H9 (cell line): Measurements from ENCODE around the gene C20orf204. TPM values are rescaled to one million over a fixed set of nuclear protein-coding genes. Genes with fewer than 3 reads are reported as not detected.

ENCODE experiments used
- DNase-seq: peaks from one replicate; pipeline ENCODE4 v3.0.0-alpha.2; 2017
- H2AFZ ChIP-seq: one replicate; pipeline ENCODE4 v1.6.1; 2013; ENCODE audit warnings: mild to moderate bottlenecking, low read length, control low read depth, moderate library complexity
- H2AK5ac ChIP-seq: 2 replicates; pipeline ENCODE4 v1.6.1; 2013; ENCODE audit warnings: low read length, control low read depth, mixed read lengths; ENCODE audit not compliant: insufficient read length
- H2BK120ac ChIP-seq: one replicate; pipeline ENCODE4 v1.6.1; 2013; ENCODE audit warnings: low read depth, mild to moderate bottlenecking, low read length, control low read depth, inconsistent platforms; ENCODE audit not compliant: poor library complexity, severe bottlenecking
- H2BK12ac ChIP-seq: 2 replicates; pipeline ENCODE4 v1.6.1; 2013; ENCODE audit warnings: low read length, control low read depth, mixed read lengths, low read depth; ENCODE audit not compliant: insufficient read length
- H2BK15ac ChIP-seq: 2 replicates; pipeline ENCODE4 v1.6.1; 2013; ENCODE audit warnings: low read depth, low read length, control low read depth
- H2BK20ac ChIP-seq: one replicate; pipeline ENCODE4 v1.6.1; 2013; ENCODE audit warnings: low read depth, mild to moderate bottlenecking, low read length, control low read depth, inconsistent platforms; ENCODE audit not compliant: poor library complexity, severe bottlenecking
- H2BK5ac ChIP-seq: 2 replicates; pipeline ENCODE4 v1.6.1; 2013; ENCODE audit warnings: low read length, control low read depth, mixed read lengths; ENCODE audit not compliant: insufficient read length
- H3K14ac ChIP-seq: 2 replicates; pipeline ENCODE4 v1.6.1; 2013; ENCODE audit warnings: low read length, control low read depth; ENCODE audit not compliant: insufficient read depth
- H3K18ac ChIP-seq: 2 replicates; pipeline ENCODE4 v1.6.1; 2013; ENCODE audit warnings: low read depth, mild to moderate bottlenecking, mixed read lengths, low read length, control low read depth; ENCODE audit not compliant: insufficient read length
- H3K23ac ChIP-seq: 2 replicates; pipeline ENCODE4 v1.6.1; 2013; ENCODE audit warnings: low read length, control low read depth, mixed read lengths, low read depth; ENCODE audit not compliant: insufficient read length
- H3K23me2 ChIP-seq: 2 replicates; pipeline ENCODE4 v1.6.1; 2013; ENCODE audit warnings: low read depth, mild to moderate bottlenecking, mixed read lengths, low read length, control low read depth; ENCODE audit not compliant: insufficient read length, poor library complexity, severe bottlenecking
- H3K27ac ChIP-seq: 2 replicates; pipeline ENCODE4 v1.5.1; 2013; ENCODE audit warnings: low read length, control low read depth, mixed read lengths, low read depth; ENCODE audit not compliant: insufficient read length
- H3K27me3 ChIP-seq: 2 replicates; pipeline ENCODE4 v1.6.1; 2013; ENCODE audit warnings: low read length, control low read depth, inconsistent platforms; ENCODE audit not compliant: insufficient read depth
- H3K4ac ChIP-seq: 2 replicates; pipeline ENCODE4 v1.6.1; 2013; ENCODE audit warnings: low read depth, mild to moderate bottlenecking, control low read depth, inconsistent platforms, low read length, moderate library complexity
- H3K4me1 ChIP-seq: 2 replicates; pipeline ENCODE4 v1.6.1; 2013; ENCODE audit warnings: low read length, control low read depth, inconsistent platforms; ENCODE audit not compliant: insufficient read depth
- H3K4me2 ChIP-seq: 2 replicates; pipeline ENCODE4 v1.6.1; 2013; ENCODE audit warnings: low read length, control low read depth, mixed read lengths; ENCODE audit not compliant: insufficient read length, insufficient read depth
- H3K56ac ChIP-seq: 2 replicates; pipeline ENCODE4 v1.6.1; 2013; ENCODE audit warnings: low read depth, mild to moderate bottlenecking, mixed read lengths, low read length, control low read depth; ENCODE audit not compliant: insufficient read length
- H3K79me1 ChIP-seq: 2 replicates; pipeline ENCODE4 v1.6.1; 2013; ENCODE audit warnings: low read depth, mild to moderate bottlenecking, moderate library complexity, low read length, control low read depth, inconsistent platforms; ENCODE audit not compliant: insufficient read depth, poor library complexity, severe bottlenecking
- H3K79me2 ChIP-seq: 2 replicates; pipeline ENCODE4 v1.6.1; 2013; ENCODE audit warnings: low read length, control low read depth, inconsistent platforms; ENCODE audit not compliant: insufficient read depth
- H3K9ac ChIP-seq: 2 replicates; pipeline ENCODE4 v1.6.1; 2013; ENCODE audit warnings: low read length, control low read depth, mixed read lengths; ENCODE audit not compliant: insufficient read length; ENCODE audit errors: extremely low read depth
- H3K9me3 ChIP-seq: one replicate; pipeline ENCODE4 v1.6.1; 2013; ENCODE audit warnings: low read depth, low read length, inconsistent platforms; ENCODE audit not compliant: control insufficient read depth
- H3T11ph ChIP-seq: one replicate; pipeline ENCODE4 v1.6.1; 2013; ENCODE audit warnings: mild to moderate bottlenecking, low read length, control low read depth, inconsistent platforms
- H4K20me1 ChIP-seq: one replicate; pipeline ENCODE4 v1.6.1; 2013; ENCODE audit not compliant: control insufficient read depth, insufficient read length, insufficient read depth
- H4K5ac ChIP-seq: 2 replicates; pipeline ENCODE4 v1.6.1; 2013; ENCODE audit warnings: low read depth, mild to moderate bottlenecking, mixed read lengths, low read length, control low read depth; ENCODE audit not compliant: insufficient read length
- H4K8ac ChIP-seq: replicated peaks from 2 replicates; pipeline ENCODE4 v1.6.1; 2013; ENCODE audit warnings: low read length, control low read depth, mixed read lengths, low read depth; ENCODE audit not compliant: insufficient read length
- H4K91ac ChIP-seq: 2 replicates; pipeline ENCODE4 v1.6.1; 2013; ENCODE audit warnings: low read depth, mild to moderate bottlenecking, moderate library complexity, mixed read lengths, low read length, control low read depth; ENCODE audit not compliant: insufficient read length
- H3K27ac Mint-ChIP-seq, 3 experiments: 2 replicates in 2 of 3; 3 replicates in 1 of 3; pipeline ENCODE4 v1.8.0; 2020 to 2021; ENCODE audit warnings: mixed read lengths in 3 of 3, mild to moderate bottlenecking in 1 of 3, moderate library complexity in 1 of 3
- H3K27me3 Mint-ChIP-seq: 2 replicates; pipeline ENCODE4 v1.8.0; 2021; ENCODE audit warnings: low read depth, mild to moderate bottlenecking, moderate library complexity, mixed read lengths
- H3K36me3 Mint-ChIP-seq, 3 experiments: 2 replicates in 2 of 3; 3 replicates in 1 of 3; pipeline ENCODE4 v1.8.0; 2020 to 2021; ENCODE audit warnings: low read depth in 3 of 3, mixed read lengths in 3 of 3; ENCODE audit not compliant: insufficient read depth in 1 of 3
- H3K4me1 Mint-ChIP-seq, 2 experiments: 2 replicates each; pipeline ENCODE4 v1.8.0; 2020; ENCODE audit warnings: mixed read lengths in 2 of 2
- H3K4me3 Mint-ChIP-seq, 2 experiments: 2 replicates in 1 of 2; 3 replicates in 1 of 2; pipeline ENCODE4 v1.8.0; 2020 to 2021; ENCODE audit warnings: mild to moderate bottlenecking in 2 of 2, mixed read lengths in 2 of 2, moderate library complexity in 1 of 2
- H3K9me3 Mint-ChIP-seq, 2 experiments: 2 replicates in 1 of 2; 3 replicates in 1 of 2; pipeline ENCODE4 v1.8.0; 2020; ENCODE audit warnings: mild to moderate bottlenecking in 2 of 2, mixed read lengths in 2 of 2, moderate library complexity in 1 of 2
- CTCF ChIP-seq: fragments of 200-600 bp; sonication (generic); conservative IDR thresholded peaks from 3 replicates; pipeline ENCODE4 v1.8.0; 2021; ENCODE audit warnings: antibody characterized with exemption, mild to moderate bottlenecking
- WGBS: extraction: QIAGEN DNeasy Blood & Tissue Kit; methylation state at CpG from one replicate; pipeline ENCODE4 v1.1.7; 2013; ENCODE audit warnings: missing lambda C conversion rate, low lambda C conversion rate, mixed read lengths; ENCODE audit not compliant: insufficient read length; ENCODE audit errors: extremely low coverage; 5-methylcytosine and 5-hydroxymethylcytosine counted together
- total RNA-seq: library from RNA; stranded (reverse); gene quantifications from 2 replicates; pipeline ENCODE4 v1.2.1, GENCODE V29; 2021

C20orf204 gene
- total RNA-seq, 1 experiment from 2014 or later, result 2.2 TPM

GRCh38 chr20:64062276-64062595 is 26.3 kb downstream of the C20orf204 start:
- Histone ChIP-seq H3K9ac (no peak overlapping the region), H3K27me3 (no peaks in the 10 kb centered on the region), H3K4ac (no peak overlapping the region), H3K14ac (no peak overlapping the region), H3K4me1 (peaks cover 1% of the 10 kb centered on the region; the same call in 1 of the 2 replicates), H2BK5ac (no peak overlapping the region), H4K91ac (no peak overlapping the region), H4K20me1 (no peaks in the 10 kb centered on the region), H3K56ac (no peak overlapping the region), H2BK20ac (no peak overlapping the region), H3K79me2 (no peaks in the 10 kb centered on the region), H3T11ph (no peak overlapping the region), H2BK120ac (no peak overlapping the region), H3K18ac (no peak overlapping the region), H2AK5ac (no peak overlapping the region), H2AFZ (no peak overlapping the region), H3K79me1 (no peaks in the 10 kb centered on the region), H3K9me3 (no peaks in the 10 kb centered on the region), H4K5ac (no peak overlapping the region), H3K27ac (no peak overlapping the region), H2BK15ac (no peak overlapping the region), H4K8ac (no peak overlapping the region), H2BK12ac (no peak overlapping the region), H3K4me2 (peak overlapping the region; percentile 49), H3K23me2 (peaks cover 6% of the 10 kb centered on the region), H3K23ac (no peak overlapping the region)
- Mint-ChIP-seq H3K27me3 (peaks cover 5% of the 10 kb centered on the region), H3K4me1 (peaks cover 34 to 41% of the 10 kb centered on the region in 2 experiments), H3K36me3 (no peaks in the 10 kb centered on the region; a peak in 1 of 7 replicates), H3K4me3 (peak overlapping the region; percentile 77 to 84), H3K27ac (no peak overlapping the region), H3K9me3 (no peaks in the 10 kb centered on the region; a peak in 1 of 5 replicates)
- TF ChIP-seq CTCF, result no peak
- no CpG with 5 or more reads among the region's 5 CpGs for WGBS
- DNase-seq, result no peak
